GM18858 (cell line): ENCODE measurements around the gene ZNF689.

Experiments used
- ATAC-seq: cut with Tn5 transposase; IDR thresholded peaks from one replicate; pipeline ENCODE4 v1.9.1; 2021; ENCODE audit not compliant: unreplicated experiment

ZNF689 gene

DNA sequence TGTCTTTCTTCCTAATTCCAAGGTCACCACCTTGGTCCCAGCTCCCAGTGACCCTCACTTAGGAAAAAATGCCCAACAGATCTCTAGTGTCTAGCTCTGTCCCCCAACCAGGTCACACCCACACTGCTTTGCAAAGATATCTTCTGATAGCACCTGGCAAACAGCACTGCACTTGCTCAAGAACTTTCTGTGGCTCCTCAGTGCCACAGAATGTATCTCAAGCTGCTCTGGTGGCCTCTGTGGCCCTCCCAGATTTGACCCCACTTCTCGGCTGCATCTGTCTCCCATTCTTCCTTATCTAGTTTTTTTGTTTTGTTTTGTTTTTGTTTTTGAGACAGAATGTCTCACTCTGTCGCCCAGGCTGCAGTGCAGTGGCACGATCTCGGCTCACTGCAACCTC lies 43.7 kb downstream of the ZNF689 start:
- ATAC-seq = no peak

DNA sequence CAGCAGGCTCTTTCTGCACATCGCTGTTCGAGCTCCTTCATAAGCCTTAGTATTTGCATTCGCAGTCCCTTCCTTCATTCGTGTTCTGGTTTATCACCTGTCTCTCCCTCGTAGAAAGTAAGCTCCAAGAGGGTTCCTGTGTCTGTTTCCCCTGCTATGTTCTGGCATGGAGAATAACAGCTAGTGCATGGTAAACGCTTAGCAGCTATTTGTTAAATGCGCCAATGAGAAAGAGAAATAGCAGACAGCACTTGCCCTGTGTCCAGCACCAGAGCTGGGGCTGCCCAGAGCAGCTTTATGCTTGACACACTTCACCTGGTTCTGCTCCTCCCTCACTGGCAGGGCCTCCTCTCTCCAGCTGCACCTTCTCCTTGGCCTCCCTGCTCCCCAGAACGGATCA lies 44.2 kb downstream of the ZNF689 start:
- no peak for ATAC-seq

- ATAC-seq = no peak
Observed at GRCh38 chr16:30565526-30565925, 44.7 kb downstream of the ZNF689 start.

DNA sequence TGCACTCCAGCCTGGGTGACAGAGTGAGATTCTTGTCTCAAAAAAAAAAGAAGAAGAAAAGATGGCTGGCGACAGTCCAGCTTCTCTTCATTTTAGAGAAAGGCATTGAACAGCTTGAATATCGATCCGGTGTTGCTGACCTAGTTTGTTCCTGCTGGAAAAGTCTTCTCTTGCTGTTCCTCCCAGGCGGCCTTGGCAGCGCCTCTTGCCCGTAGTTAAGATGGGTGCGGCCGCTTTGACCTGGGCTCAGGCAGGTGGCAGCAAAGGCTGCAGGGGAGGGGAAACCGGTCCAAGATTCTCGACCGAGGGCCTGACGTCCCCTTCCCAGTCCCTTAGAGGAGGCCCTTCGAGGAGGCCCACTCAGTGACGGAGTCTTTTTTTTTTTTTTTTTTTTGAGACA lies 48.2 kb downstream of the ZNF689 start:
- ATAC-seq = no peak

- no peak for ATAC-seq
Observed at GRCh38 chr16:30561089-30561816, 48.9 kb downstream of the ZNF689 start.

GRCh38 chr16:30559690-30560089 lies 50.5 kb downstream of the ZNF689 start:
- no peak for ATAC-seq

- no peak for ATAC-seq
Observed at GRCh38 chr16:30558789-30559377, 51.3 kb downstream of the ZNF689 start.

DNA sequence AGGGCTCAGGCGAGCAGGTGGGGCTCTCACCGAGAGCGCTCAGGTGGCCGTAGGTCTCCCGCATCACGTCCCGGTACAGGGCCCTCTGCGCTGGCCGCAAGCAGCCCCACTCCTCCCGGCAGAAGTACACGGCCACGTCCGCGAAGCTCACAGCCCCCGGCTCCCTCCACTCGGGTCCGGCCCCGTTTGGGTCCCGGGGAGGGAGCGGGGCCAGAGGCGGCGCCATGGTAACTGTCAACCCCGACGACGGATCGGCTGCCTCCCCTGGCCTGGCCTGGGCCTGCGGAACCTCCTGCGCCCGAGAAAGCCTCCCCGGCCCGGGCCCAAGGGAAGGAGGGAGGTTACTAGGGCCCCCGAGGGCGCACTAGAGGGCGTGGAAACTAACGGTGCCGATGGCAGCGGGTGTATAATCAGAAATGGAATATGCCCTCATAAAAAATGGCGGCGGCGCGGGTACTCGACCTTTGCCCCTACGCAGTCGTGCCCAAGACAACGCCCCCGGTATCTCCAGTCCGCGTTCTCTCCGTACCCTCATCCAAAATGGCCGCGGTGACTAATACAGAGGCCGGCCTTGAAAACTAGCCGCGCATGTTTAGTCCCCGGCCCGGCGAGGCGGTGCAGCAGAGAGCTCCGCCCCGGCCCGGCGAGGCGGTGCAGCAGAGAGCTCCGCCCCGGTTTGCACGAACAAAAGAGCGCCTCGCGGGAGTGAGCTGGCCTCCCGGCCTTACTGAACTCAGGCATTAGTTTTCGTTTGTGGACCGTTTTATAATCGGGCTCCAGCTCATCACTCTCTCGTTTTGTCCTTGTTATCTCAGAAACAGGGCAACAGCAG lies 52.0 kb downstream of the ZNF689 start, which contains the start of gene ZNF764:
TSS of gene ZNF764 (minus strand) at position 418 of the 832 bp plus-strand sequence. CDS start at position 226, 192 bp downstream.
- peak; percentile 63 for ATAC-seq

DNA sequence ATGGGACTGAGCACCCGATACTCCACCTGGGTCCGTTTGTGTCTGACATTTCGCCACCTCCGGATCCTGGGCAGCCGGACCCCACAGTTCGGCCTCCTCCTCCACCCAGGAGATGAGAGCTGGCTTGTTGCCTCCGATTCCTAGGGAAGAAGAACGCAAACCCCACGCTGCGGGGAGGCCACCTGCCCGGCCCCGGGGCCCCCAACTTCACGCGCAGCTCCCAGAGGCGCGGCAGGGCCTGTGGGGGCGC lies 52.6 kb downstream of the ZNF689 start:
- ATAC-seq = no peak

DNA sequence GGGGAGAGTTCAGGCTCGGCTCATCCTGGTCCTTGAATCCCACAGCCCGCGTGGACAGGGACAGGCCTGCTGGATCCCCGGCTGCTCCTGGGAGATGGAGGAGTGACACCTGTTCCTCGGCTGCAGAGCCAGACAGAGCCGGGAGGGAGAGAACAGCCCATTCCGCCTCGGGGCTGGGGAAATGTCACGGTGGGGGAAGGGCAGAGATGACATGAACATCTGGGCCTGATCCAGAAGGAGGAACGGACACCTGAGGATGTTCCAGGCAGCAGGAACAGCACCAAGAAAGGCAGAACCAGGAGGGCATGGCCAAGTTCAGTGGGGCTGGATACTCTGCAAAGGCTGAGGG lies 54.1 kb downstream of the ZNF689 start:
- no peak for ATAC-seq

DNA sequence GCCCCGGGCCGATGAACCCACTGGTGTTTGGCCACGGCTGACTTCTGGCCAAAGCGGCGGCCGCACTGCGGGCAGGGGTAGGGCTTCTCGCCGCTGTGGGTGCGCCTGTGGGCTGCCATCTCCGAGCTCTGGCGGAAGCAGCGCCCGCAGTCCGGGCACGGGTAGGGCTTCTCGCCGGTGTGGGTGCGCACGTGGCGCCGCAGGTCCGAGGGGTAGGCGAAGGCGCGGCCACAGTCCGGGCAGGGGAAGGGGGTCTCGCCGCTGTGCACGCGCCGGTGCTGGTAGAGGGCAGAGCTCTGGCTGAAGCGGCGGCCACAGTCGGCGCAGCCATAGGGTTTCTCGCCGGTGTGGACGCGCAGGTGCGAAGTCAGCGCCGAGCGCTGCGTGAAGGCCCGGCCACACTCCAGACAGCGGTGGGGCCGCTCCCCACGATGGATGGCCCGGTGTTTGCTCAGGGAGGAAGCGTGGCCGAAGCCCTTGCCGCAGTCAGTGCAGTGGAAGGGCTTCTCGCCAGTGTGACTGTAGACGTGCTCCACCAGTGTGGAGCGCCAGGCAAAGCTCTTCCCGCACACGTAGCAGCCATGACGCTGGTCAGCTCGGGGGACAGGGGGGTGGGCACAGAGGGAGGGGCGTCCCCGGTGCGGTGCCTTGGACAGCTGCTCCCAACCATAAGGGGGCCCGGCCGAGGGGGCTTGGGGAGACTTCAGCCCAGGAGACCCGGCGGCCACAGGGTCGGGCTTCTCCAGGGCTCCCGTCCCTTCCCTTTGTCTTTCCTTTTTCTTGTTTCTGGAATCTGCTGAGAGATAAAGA lies 54.7 kb downstream of the ZNF689 start:
- no peak for ATAC-seq

GRCh38 chr16:30554557-30555314 lies 55.5 kb downstream of the ZNF689 start:
- ATAC-seq = no peak

- ATAC-seq = no peak
Observed at GRCh38 chr16:30553393-30553899, 56.7 kb downstream of the ZNF689 start.

DNA sequence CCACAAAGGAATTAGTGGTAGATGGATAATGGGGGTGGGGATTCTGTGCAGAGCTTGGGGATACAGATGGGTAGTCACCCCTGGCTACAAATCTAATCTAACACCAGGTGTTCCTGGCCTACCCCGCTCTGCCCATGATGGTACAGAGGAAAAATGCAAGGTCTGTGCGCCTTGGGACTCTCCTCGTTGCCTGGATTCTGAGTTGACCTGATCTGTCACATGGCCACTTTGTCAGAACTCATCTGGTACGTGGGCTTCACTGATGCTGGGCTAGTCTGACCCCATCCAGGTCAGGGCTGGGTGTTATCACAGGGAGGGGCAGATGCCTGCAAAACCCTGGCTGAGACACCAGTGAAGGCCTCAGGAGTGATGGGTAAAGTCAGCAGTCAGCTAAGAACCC lies 57.2 kb downstream of the ZNF689 start:
- no peak for ATAC-seq
